CD14-positive monocyte (primary cell): Measurements from ENCODE around the gene CACNB4. TPM values are rescaled to one million over a fixed set of nuclear protein-coding genes. Genes with fewer than 3 reads are reported as not detected.

Experiments used
- DNase-seq, 3 donors: peaks; one replicate each; pipeline ENCODE4 v3.0.0-alpha.2; 2011 to 2022
- H2AFZ ChIP-seq: 2 replicates; pipeline ENCODE4 v1.6.0; 2012; ENCODE audit warnings: mild to moderate bottlenecking, low read depth, low read length, inconsistent platforms; ENCODE audit not compliant: insufficient read depth, poor library complexity, severe bottlenecking
- H3K27ac ChIP-seq, 2 donors: 1 replicate in 1 of 2; 2 replicates in 1 of 2; pipeline ENCODE4 v1.5.1; 2012 to 2013; ENCODE audit warnings: low read length in 2 of 2, control low read depth in 1 of 2, inconsistent platforms in 1 of 2, low read depth in 1 of 2, mild to moderate bottlenecking in 1 of 2
- H3K27me3 ChIP-seq, 2 donors: one replicate each; pipeline versions ENCODE4 v1.6.0 to v1.6.1; 2011 to 2013; ENCODE audit warnings: low read length in 2 of 2; ENCODE audit not compliant: control insufficient read depth in 2 of 2, insufficient read depth in 2 of 2
- H3K36me3 ChIP-seq, 2 donors: replicated peaks in 1 of 2; 1 replicate in 1 of 2; 2 replicates in 1 of 2; pipeline versions ENCODE4 v1.5.1 to v1.6.1; 2012 to 2013; ENCODE audit warnings: low read length in 2 of 2, control low read depth in 1 of 2, inconsistent platforms in 1 of 2, mild to moderate bottlenecking in 1 of 2; ENCODE audit not compliant: insufficient read depth in 2 of 2, control insufficient read depth in 1 of 2
- H3K4me1 ChIP-seq, 2 donors: 1 replicate in 1 of 2; 2 replicates in 1 of 2; pipeline versions ENCODE4 v1.5.1 to v1.6.1; 2012 to 2013; ENCODE audit warnings: low read length in 2 of 2, control low read depth in 1 of 2, inconsistent platforms in 1 of 2, mild to moderate bottlenecking in 1 of 2, moderate library complexity in 1 of 2; ENCODE audit not compliant: insufficient read depth in 2 of 2, control insufficient read depth in 1 of 2
- H3K4me2 ChIP-seq: replicated peaks from 2 replicates; pipeline ENCODE3; 2012; ENCODE audit warnings: low read length, moderate library complexity, mild to moderate bottlenecking; ENCODE audit not compliant: poor library complexity, severe bottlenecking; ENCODE audit errors: extremely low read depth
- H3K4me3 ChIP-seq, 3 experiments: fragments of 200-600 bp in 1 of 3; sonication (generic) in 1 of 3; replicated peaks in 1 of 3; 1 replicate in 2 of 3; 2 replicates in 1 of 3; pipeline ENCODE4 v1.5.1; 2011 to 2013; ENCODE audit warnings: low read length in 3 of 3, mild to moderate bottlenecking in 3 of 3, control low read depth in 2 of 3, low read depth in 2 of 3, inconsistent platforms in 1 of 3, moderate library complexity in 1 of 3
- H3K79me2 ChIP-seq: 2 replicates; pipeline ENCODE4 v1.6.0; 2012; ENCODE audit warnings: mild to moderate bottlenecking, control low read depth, inconsistent platforms, low read length, moderate library complexity; ENCODE audit not compliant: insufficient read depth
- H3K9ac ChIP-seq: 2 replicates; pipeline ENCODE4 v1.6.0; 2017; ENCODE audit warnings: low read length, mild to moderate bottlenecking; ENCODE audit not compliant: insufficient read depth, poor library complexity, severe bottlenecking
- H3K9me3 ChIP-seq, 2 donors: replicated peaks in 1 of 2; 1 replicate in 1 of 2; 2 replicates in 1 of 2; pipeline versions ENCODE4 v1.5.1 to v1.6.1; 2012 to 2013; ENCODE audit warnings: low read length in 2 of 2, control low read depth in 1 of 2; ENCODE audit not compliant: control insufficient read depth in 1 of 2, insufficient read depth in 1 of 2
- H4K20me1 ChIP-seq: 2 replicates; pipeline ENCODE4 v1.6.0; 2012; ENCODE audit warnings: mild to moderate bottlenecking, low read length, control low read depth, moderate library complexity; ENCODE audit not compliant: insufficient read depth
- H3K27ac Mint-ChIP-seq, 7 donors: one replicate each; pipeline ENCODE4 v1.8.0; 2020; ENCODE audit warnings: mild to moderate bottlenecking in 7 of 7, mixed read lengths in 7 of 7, moderate library complexity in 6 of 7, inconsistent platforms in 2 of 7
- H3K27me3 Mint-ChIP-seq, 3 donors: one replicate each; pipeline ENCODE4 v1.8.0; 2021 to 2022; ENCODE audit warnings: low read depth in 3 of 3, mild to moderate bottlenecking in 3 of 3, mixed read lengths in 3 of 3, moderate library complexity in 3 of 3, inconsistent platforms in 1 of 3
- H3K36me3 Mint-ChIP-seq, 2 donors: one replicate each; pipeline ENCODE4 v1.8.0; 2020; ENCODE audit warnings: mixed read lengths in 2 of 2, inconsistent platforms in 1 of 2, mild to moderate bottlenecking in 1 of 2
- H3K4me1 Mint-ChIP-seq: one replicate; pipeline ENCODE4 v1.8.0; 2020; ENCODE audit warnings: mild to moderate bottlenecking, mixed read lengths
- H3K4me3 Mint-ChIP-seq, 2 donors: one replicate each; pipeline ENCODE4 v1.8.0; 2020; ENCODE audit warnings: mild to moderate bottlenecking in 2 of 2, mixed read lengths in 2 of 2, moderate library complexity in 1 of 2
- H3K9me3 Mint-ChIP-seq, 7 donors: one replicate each; pipeline ENCODE4 v1.8.0; 2020 to 2022; ENCODE audit warnings: mixed read lengths in 7 of 7, mild to moderate bottlenecking in 6 of 7, moderate library complexity in 6 of 7, inconsistent platforms in 2 of 7
- CTCF ChIP-seq: fragments of 200-600 bp; IDR thresholded peaks from one replicate; pipeline ENCODE4 v1.8.0; 2022; ENCODE audit warnings: antibody characterized with exemption, mild to moderate bottlenecking
- WGBS: methylation state at CpG from one replicate; pipeline ENCODE4 v1.1.5; 2013; ENCODE audit warnings: missing lambda C conversion rate; ENCODE audit not compliant: insufficient coverage; 5-methylcytosine and 5-hydroxymethylcytosine counted together
- intact Hi-C, 2 donors: fragments of 100-400 bp; cut with micrococcal nuclease; formaldehyde crosslinking; loops; one replicate each; pipeline versions ENCODE4 v1.15.0 to v1.15.1; 2023
- polyA plus RNA-seq, 3 donors: library from polyadenylated mRNA; depleted of rRNA in 1 of 3; unstranded in 2 of 3; stranded (reverse) in 1 of 3; fragments of 300-500 nt in 2 of 3; fragments of >200 nt in 1 of 3; fragmentation: Illumina TruSeq in 2 of 3; gene quantifications; 1 replicate in 2 of 3; 2 replicates in 1 of 3; pipeline ENCODE4 v1.2.3, GENCODE V29; 2012 to 2021

Gene CACNB4
- polyA plus RNA-seq, 3 donors = 0.44 to 1.9 (median 1.1) TPM

DNA sequence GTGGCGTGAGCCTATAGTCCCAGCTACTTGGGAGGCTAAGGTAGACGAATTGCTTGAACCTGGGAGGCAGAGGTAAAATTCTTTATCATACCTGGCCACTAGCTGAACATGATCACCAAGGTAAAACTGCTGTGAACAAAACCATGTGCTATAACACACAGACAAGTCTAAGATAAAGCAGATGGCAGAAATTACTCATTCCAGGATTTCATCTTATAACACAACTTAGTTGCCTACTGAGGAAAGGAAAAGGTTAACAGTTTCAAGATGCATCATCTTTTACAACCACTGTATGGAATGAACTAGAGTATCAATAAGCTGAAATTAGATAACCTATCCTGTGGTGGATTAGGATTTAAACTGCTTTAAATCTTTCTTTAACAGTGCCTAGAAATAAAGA, 278.9 kb downstream of the CACNB4 start:
- no peak overlapping the region for H2AFZ ChIP-seq
- no CpG with 5 or more reads among the region's 2 CpGs for WGBS
- intact Hi-C loops = loop anchor here (10.0 kb wide), 1 partner anchor 125 kb away; no protein-coding TSS in a partner anchor
- Mint-ChIP-seq H3K36me3 (peaks cover 17 to 33% of the 10 kb centered on the region in 2 donors), H3K4me3 (no peak overlapping the region), H3K27me3 (no peaks in the 10 kb centered on the region), H3K27ac (no peak overlapping the region), H3K9me3 (no peaks in the 10 kb centered on the region), H3K4me1 (peaks cover 20% of the 10 kb centered on the region)
- no peaks in the 10 kb centered on the region for H3K9me3 ChIP-seq
- H4K20me1 ChIP-seq = peaks cover 98% of the 10 kb centered on the region
- no peaks in the 10 kb centered on the region for H3K27me3 ChIP-seq
- H3K4me2 ChIP-seq = no peak overlapping the region
- no peak overlapping the region for H3K4me3 ChIP-seq
- H3K36me3 ChIP-seq = peaks cover 24 to 39% of the 10 kb centered on the region in 2 donors
- no peak for TF ChIP-seq CTCF
- H3K9ac ChIP-seq = no peak overlapping the region
- H3K27ac ChIP-seq = no peak overlapping the region
- H3K79me2 ChIP-seq = peaks cover 97% of the 10 kb centered on the region
- H3K4me1 ChIP-seq = peaks cover 0 to 2% of the 10 kb centered on the region in 2 donors
- no peak for DNase-seq

DNA sequence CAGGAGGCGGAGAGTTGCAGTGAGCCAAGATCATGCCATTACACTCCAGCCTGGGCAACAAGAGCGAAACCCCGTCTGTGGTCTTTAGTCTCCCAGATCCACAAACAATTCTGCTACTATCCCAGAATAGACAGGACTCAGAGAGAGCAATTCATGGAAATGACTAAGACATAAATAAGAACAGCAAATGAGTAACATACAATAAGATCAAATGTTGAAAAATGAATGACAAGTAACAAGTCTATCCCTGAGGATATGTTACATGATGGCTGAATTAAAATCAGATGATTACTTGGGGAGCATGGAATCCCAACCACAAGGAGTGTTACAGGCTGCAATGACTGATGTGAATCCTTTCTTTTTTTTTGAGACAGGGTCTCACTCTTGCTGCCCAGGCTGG, 280.9 kb downstream of the CACNB4 start:
- Mint-ChIP-seq H3K36me3 (peaks cover 31 to 51% of the 10 kb centered on the region in 2 donors), H3K4me1 (peaks cover 6% of the 10 kb centered on the region), H3K27ac (peak overlapping the region in 1 of 7 donors; percentile 45), H3K9me3 (peaks cover 0 to under 1% (median 0%) of the 10 kb centered on the region in 7 donors), H3K4me3 (no peak overlapping the region), H3K27me3 (no peaks in the 10 kb centered on the region)
- Histone ChIP-seq H3K4me1 (no peaks in the 10 kb centered on the region), H3K27ac (no peak overlapping the region), H3K27me3 (no peaks in the 10 kb centered on the region), H3K4me2 (no peak overlapping the region), H4K20me1 (peaks cover 87% of the 10 kb centered on the region), H3K36me3 (peaks cover 43 to 55% of the 10 kb centered on the region in 2 donors), H3K9me3 (no peaks in the 10 kb centered on the region), H3K79me2 (peaks cover 77% of the 10 kb centered on the region), H3K9ac (no peak overlapping the region), H2AFZ (no peak overlapping the region), H3K4me3 (no peak overlapping the region)
- no peak for TF ChIP-seq CTCF
- intact Hi-C loops = no loop called here
- no peak for DNase-seq
- no CpG with 5 or more reads among the region's 3 CpGs for WGBS
